ENCODE results near the gene ZNF683. TPM values are rescaled to one million over a fixed set of nuclear protein-coding genes. Genes with fewer than 3 reads are reported as not detected.

The ZNF683 gene
- total and polyA plus RNA-seq, 2 experiments from 2014 or later, result not detected

GRCh38 chr1:26395754-26396153, 23.2 kb upstream of the ZNF683 start (continued):
- no peak for TF ChIP-seq ZNF462 (CRISPR knock-in tag; IDR thresholded peaks at IDR 0.05)
- no peak for TF ChIP-seq NANOG (IDR thresholded peaks at IDR 0.05; ENCODE audit: borderline replicate concordance)
- TF ChIP-seq ZNF331 (CRISPR knock-in tag; IDR thresholded peaks at IDR 0.05; ENCODE audit: low read depth), result no peak
- TF ChIP-seq, protein P1, sequence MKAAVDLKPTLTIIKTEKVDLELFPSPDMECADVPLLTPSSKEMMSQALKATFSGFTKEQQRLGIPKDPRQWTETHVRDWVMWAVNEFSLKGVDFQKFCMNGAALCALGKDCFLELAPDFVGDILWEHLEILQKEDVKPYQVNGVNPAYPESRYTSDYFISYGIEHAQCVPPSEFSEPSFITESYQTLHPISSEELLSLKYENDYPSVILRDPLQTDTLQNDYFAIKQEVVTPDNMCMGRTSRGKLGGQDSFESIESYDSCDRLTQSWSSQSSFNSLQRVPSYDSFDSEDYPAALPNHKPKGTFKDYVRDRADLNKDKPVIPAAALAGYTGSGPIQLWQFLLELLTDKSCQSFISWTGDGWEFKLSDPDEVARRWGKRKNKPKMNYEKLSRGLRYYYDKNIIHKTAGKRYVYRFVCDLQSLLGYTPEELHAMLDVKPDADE (IDR thresholded peaks at IDR 0.05), result no peak
- no peak for TF ChIP-seq ZNF114 (CRISPR knock-in tag; IDR thresholded peaks at IDR 0.05)
- no peak for TF ChIP-seq JUNB (IDR thresholded peaks at IDR 0.05; ENCODE audit: unreplicated experiment)
- no peak for TF ChIP-seq POLR2AphosphoS5 (IDR thresholded peaks at IDR 0.05; ENCODE audit: low read depth)
- TF ChIP-seq CREB1 (CRISPR knock-in tag; IDR thresholded peaks at IDR 0.05; ENCODE audit: low read depth), result no peak

DNA sequence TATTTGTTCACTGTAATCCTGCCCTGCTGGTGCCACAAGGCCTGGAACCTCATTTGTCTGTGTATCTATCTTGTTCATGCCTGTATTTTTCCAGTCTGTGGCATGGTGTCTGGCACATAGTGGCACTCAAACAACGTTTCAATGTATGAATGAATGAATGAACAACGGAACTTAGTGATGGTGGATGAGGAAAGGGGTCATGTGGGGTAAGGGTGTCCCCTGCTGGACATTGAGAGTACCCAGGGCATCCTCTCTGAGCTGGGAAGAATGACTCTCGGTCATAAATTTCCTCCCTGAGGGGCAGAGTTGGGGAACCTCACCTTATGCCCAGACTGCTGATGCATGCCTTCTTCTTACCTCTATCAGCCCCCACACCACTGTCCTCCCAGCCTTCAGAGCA, 18.9 kb upstream of the ZNF683 start:
- Histone ChIP-seq H3K79me2 (replicated peaks; ENCODE audit: insufficient read depth) (no peaks in the 10 kb centered on the region), H3K4me3 (no peak overlapping the region), H3K9me2 (ENCODE audit: insufficient read depth) (no peaks in the 10 kb centered on the region), H4K20me1 (replicated peaks; ENCODE audit: insufficient read depth) (no peaks in the 10 kb centered on the region), H3K36me3 (ENCODE audit: insufficient read depth) (no peaks in the 10 kb centered on the region), H3K27ac (ENCODE audit: low read depth) (no peak overlapping the region), H3K4me2 (peak overlapping the region; percentile 71), H3K4me1 (ENCODE audit: insufficient read depth) (peaks cover 15% of the 10 kb centered on the region), H3F3A (replicated peaks; ENCODE audit: low read depth) (no peaks in the 10 kb centered on the region), H3K27me3 (ENCODE audit: insufficient read depth) (no peaks in the 10 kb centered on the region), H2AFZ (peak overlapping the region; percentile 70; the same call in 1 of the 2 replicates)
- H3K9me3 Mint-ChIP-seq, result no peaks in the 10 kb centered on the region
- H3K4me1 Mint-ChIP-seq, result peaks cover 30% of the 10 kb centered on the region
- no peaks in the 10 kb centered on the region for H3K36me3 Mint-ChIP-seq (ENCODE audit: low read depth)
- ATAC-seq, result peak; percentile 88
- H3K4me3 Mint-ChIP-seq, result no peak overlapping the region
- no peak overlapping the region for H3K27ac Mint-ChIP-seq
- peaks cover 11% of the 10 kb centered on the region for H3K27me3 Mint-ChIP-seq (ENCODE audit: insufficient read depth, low read depth, poor library complexity)
- peak; percentile 79 for DNase-seq (ENCODE audit: low spot score)
- TF ChIP-seq EZH2 (IDR thresholded peaks at IDR 0.05; ENCODE audit: low read depth, unreplicated experiment) (no peak), ZNF331 (CRISPR knock-in tag; IDR thresholded peaks at IDR 0.05; ENCODE audit: low read depth) (no peak), EZH2phosphoT487 (IDR thresholded peaks at IDR 0.05; ENCODE audit: unreplicated experiment) (no peak), ZNF462 (CRISPR knock-in tag; IDR thresholded peaks at IDR 0.05) (no peak)
